ENCODE measurements around the gene MSTN.

DNA sequence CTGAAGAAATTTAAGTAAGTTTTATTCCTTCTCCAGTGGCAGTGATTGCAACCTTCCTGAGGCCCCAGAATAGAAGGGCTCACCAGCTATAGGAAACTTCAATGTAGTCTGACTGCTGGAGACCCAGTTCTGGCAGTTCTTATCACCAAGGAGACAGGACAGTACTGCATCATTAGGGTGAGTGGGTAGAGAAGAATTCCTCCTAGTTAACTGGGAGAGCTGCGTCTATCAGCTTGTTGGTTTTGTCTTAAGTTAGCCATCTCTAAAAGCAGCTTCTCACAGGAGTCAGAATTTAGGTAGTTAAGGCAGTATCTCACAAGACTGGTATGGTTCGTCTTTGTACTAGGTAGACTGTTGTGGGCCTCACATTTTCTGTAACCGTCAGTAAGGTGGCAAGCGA is 3.3 kb upstream of the MSTN start:
- TF ChIP-seq POLR2A (IDR thresholded peaks at IDR 0.05; ENCODE audit: low read depth): no peak
- TF ChIP-seq, protein P1, sequence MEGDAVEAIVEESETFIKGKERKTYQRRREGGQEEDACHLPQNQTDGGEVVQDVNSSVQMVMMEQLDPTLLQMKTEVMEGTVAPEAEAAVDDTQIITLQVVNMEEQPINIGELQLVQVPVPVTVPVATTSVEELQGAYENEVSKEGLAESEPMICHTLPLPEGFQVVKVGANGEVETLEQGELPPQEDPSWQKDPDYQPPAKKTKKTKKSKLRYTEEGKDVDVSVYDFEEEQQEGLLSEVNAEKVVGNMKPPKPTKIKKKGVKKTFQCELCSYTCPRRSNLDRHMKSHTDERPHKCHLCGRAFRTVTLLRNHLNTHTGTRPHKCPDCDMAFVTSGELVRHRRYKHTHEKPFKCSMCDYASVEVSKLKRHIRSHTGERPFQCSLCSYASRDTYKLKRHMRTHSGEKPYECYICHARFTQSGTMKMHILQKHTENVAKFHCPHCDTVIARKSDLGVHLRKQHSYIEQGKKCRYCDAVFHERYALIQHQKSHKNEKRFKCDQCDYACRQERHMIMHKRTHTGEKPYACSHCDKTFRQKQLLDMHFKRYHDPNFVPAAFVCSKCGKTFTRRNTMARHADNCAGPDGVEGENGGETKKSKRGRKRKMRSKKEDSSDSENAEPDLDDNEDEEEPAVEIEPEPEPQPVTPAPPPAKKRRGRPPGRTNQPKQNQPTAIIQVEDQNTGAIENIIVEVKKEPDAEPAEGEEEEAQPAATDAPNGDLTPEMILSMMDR (IDR thresholded peaks at IDR 0.05): no peak
- TF ChIP-seq POLR2AphosphoS5 (IDR thresholded peaks at IDR 0.05): no peak
- no peak for TF ChIP-seq EP300 (IDR thresholded peaks at IDR 0.05)

All from esophagus muscularis mucosa (tissue), 4 donors.